DND-41 (cell line): ENCODE measurements around the gene FBXW11.
A peak's percentile ranks its signal among the peaks of the same experiment; 100 is the strongest.

Experiments used
- ATAC-seq: fragments of 200-7000 bp; cut with Tn5 transposase; 3 replicates; pipeline ENCODE4 v1.9.1; 2021; ENCODE audit warnings: low read depth; ENCODE audit not compliant: insufficient read depth
- DNase-seq: peaks from one replicate; pipeline ENCODE4 v3.0.0-alpha.2; 2020
- H2AFZ ChIP-seq: 2 replicates; pipeline ENCODE4 v1.6.0; 2012; ENCODE audit warnings: low read depth, low read length
- H3K27ac ChIP-seq: 2 replicates; pipeline ENCODE4 v1.5.1; 2012; ENCODE audit warnings: low read length, inconsistent platforms
- H3K27me3 ChIP-seq: fragments of 200-600 bp; sonication (generic); 2 replicates; pipeline ENCODE4 v1.6.0; 2012; ENCODE audit warnings: low read length, mild to moderate bottlenecking, inconsistent platforms; ENCODE audit not compliant: insufficient read depth, poor library complexity
- H3K36me3 ChIP-seq: 2 replicates; pipeline ENCODE4 v1.5.1; 2012; ENCODE audit warnings: low read length, inconsistent platforms; ENCODE audit not compliant: insufficient read depth
- H3K4me1 ChIP-seq: 2 replicates; pipeline ENCODE4 v1.5.1; 2012; ENCODE audit warnings: mild to moderate bottlenecking, low read length; ENCODE audit not compliant: insufficient read depth
- H3K4me2 ChIP-seq: 2 replicates; pipeline ENCODE4 v1.6.0; 2012; ENCODE audit warnings: mild to moderate bottlenecking, moderate library complexity, low read length, inconsistent platforms; ENCODE audit not compliant: insufficient read depth
- H3K4me3 ChIP-seq, 2 experiments: fragments of 200-600 bp in 1 of 2; shearing (Covaris generic) in 1 of 2; 2 replicates each; pipeline ENCODE4 v1.5.1; 2012 to 2016; ENCODE audit warnings: inconsistent platforms in 2 of 2, low read length in 2 of 2, mild to moderate bottlenecking in 2 of 2, low read depth in 1 of 2, moderate library complexity in 1 of 2
- H3K79me2 ChIP-seq: 2 replicates; pipeline ENCODE4 v1.6.0; 2012; ENCODE audit warnings: low read length, inconsistent platforms; ENCODE audit not compliant: insufficient read depth
- H3K9ac ChIP-seq: 2 replicates; pipeline ENCODE4 v1.6.0; 2012; ENCODE audit warnings: low read depth, mild to moderate bottlenecking, inconsistent platforms, low read length, moderate library complexity
- H3K9me3 ChIP-seq: 2 replicates; pipeline ENCODE4 v1.5.1; 2012; ENCODE audit warnings: low read length, moderate library complexity, mild to moderate bottlenecking, inconsistent platforms; ENCODE audit not compliant: insufficient read depth, severe bottlenecking
- H4K20me1 ChIP-seq: 2 replicates; pipeline ENCODE4 v1.6.0; 2012; ENCODE audit warnings: low read length; ENCODE audit not compliant: insufficient read depth
- EZH2 ChIP-seq: IDR thresholded peaks from 3 replicates; pipeline ENCODE4 v1.6.1; 2012; ENCODE audit warnings: borderline replicate concordance, low read depth, mild to moderate bottlenecking, moderate library complexity, low read length, inconsistent platforms; ENCODE audit not compliant: severe bottlenecking
- TF ChIP-seq, protein P1 (sequence below): IDR thresholded peaks from 2 replicates; pipeline ENCODE4 v1.5.1; 2012; ENCODE audit warnings: borderline replicate concordance, low read length, moderate library complexity, mild to moderate bottlenecking; ENCODE audit not compliant: poor library complexity, severe bottlenecking; ENCODE audit errors: extremely low read depth

FBXW11 gene

DNA sequence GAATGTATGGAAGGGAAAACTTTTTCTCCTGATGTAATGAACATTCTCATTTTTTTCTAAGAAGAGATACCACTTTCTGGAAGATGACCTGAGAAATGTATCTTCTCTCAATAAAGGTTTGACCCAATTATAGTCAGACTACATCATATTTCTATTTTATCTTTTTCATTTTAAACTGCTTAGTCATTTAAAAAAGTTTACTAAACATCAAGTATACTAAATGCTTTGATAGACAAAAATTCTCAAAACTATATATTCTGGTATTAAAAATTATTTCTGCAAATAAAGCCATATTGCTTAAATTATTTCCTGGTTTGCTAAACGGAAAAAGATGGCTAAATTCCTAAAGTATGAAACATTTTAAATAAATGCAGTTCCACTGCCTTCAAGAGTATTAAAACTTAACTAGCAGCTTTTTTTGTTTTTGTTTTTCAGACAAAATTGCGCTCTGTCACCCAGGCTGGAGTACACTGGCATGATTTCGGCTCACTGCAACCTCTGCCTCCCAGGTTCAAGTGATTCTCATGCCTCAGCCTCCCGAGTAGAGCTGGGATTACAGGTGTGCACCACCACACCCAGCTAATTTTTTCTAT is 37.1 kb downstream of the FBXW11 start:
- H2AFZ ChIP-seq, result no peak overlapping the region
- H3K27me3 ChIP-seq, result no peaks in the 10 kb centered on the region
- no peak overlapping the region for H3K9ac ChIP-seq
- peaks cover 94% of the 10 kb centered on the region for H3K79me2 ChIP-seq
- peaks cover 59% of the 10 kb centered on the region for H4K20me1 ChIP-seq
- H3K36me3 ChIP-seq, result no peaks in the 10 kb centered on the region
- DNase-seq, result no peak
- peaks cover 14% of the 10 kb centered on the region for H3K4me1 ChIP-seq
- H3K4me3 ChIP-seq, result no peak overlapping the region
- no peak for TF ChIP-seq EZH2
- TF ChIP-seq, protein P1, sequence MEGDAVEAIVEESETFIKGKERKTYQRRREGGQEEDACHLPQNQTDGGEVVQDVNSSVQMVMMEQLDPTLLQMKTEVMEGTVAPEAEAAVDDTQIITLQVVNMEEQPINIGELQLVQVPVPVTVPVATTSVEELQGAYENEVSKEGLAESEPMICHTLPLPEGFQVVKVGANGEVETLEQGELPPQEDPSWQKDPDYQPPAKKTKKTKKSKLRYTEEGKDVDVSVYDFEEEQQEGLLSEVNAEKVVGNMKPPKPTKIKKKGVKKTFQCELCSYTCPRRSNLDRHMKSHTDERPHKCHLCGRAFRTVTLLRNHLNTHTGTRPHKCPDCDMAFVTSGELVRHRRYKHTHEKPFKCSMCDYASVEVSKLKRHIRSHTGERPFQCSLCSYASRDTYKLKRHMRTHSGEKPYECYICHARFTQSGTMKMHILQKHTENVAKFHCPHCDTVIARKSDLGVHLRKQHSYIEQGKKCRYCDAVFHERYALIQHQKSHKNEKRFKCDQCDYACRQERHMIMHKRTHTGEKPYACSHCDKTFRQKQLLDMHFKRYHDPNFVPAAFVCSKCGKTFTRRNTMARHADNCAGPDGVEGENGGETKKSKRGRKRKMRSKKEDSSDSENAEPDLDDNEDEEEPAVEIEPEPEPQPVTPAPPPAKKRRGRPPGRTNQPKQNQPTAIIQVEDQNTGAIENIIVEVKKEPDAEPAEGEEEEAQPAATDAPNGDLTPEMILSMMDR, result no peak
- ATAC-seq, result no peak
- H3K27ac ChIP-seq, result no peak overlapping the region
- no peak overlapping the region for H3K4me2 ChIP-seq
- H3K9me3 ChIP-seq, result no peaks in the 10 kb centered on the region

DNA sequence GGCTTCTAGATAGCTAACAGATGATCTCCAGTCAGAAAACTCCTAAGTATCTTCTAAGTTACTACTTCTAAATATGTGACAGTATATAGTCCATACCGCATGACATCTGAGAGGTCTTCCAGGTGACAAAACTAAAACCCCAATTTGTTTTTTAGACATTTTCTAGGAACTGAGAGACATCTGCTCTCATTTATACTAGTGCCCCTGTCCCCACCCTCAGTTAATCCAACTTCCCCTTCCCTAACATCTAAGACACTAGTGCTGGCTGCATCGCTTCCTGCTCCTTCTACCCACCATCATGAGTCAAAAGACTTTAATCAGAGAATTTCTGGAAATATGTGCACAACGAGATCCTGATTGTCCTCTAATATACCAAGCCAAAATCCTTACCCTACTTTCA is 37.9 kb downstream of the FBXW11 start:
- Histone ChIP-seq H3K4me2 (no peak overlapping the region), H3K27me3 (no peaks in the 10 kb centered on the region), H3K9ac (no peak overlapping the region), H3K9me3 (no peaks in the 10 kb centered on the region), H3K79me2 (peaks cover 95% of the 10 kb centered on the region), H3K27ac (no peak overlapping the region), H3K4me1 (peaks cover 14% of the 10 kb centered on the region), H2AFZ (no peak overlapping the region), H3K36me3 (no peaks in the 10 kb centered on the region), H3K4me3 (no peak overlapping the region), H4K20me1 (peaks cover 63% of the 10 kb centered on the region)
- DNase-seq (peak; percentile 29), ATAC-seq (peak; percentile 73)
- TF ChIP-seq EZH2, result no peak

DNA sequence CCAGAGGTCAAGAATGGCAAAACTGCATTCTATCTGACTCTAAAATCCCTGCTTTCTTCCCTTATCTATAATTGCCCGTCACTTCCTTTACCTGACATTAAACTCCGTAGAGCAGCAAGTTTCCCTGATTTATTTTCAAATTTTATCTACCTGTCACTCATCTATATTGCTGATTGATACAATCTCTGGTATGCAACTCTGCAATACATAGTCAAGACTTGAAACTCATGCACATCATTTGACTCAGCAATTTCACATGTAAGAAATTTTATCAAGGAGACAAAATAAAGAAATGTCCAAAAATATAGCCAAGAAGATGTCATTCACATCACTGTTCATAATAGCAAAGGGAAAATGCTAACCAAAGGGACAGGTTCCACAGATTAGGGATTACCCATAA is 39.5 kb downstream of the FBXW11 start:
- no peak overlapping the region for H3K4me2 ChIP-seq
- H3K9me3 ChIP-seq, result no peaks in the 10 kb centered on the region
- H3K27ac ChIP-seq, result no peak overlapping the region
- H2AFZ ChIP-seq, result no peak overlapping the region
- peaks cover 96% of the 10 kb centered on the region for H3K79me2 ChIP-seq
- ATAC-seq (no peak), DNase-seq (no peak)
- peaks cover 14% of the 10 kb centered on the region for H3K4me1 ChIP-seq
- H3K4me3 ChIP-seq, result no peak overlapping the region
- H3K27me3 ChIP-seq, result no peaks in the 10 kb centered on the region
- no peaks in the 10 kb centered on the region for H3K36me3 ChIP-seq
- peaks cover 68% of the 10 kb centered on the region for H4K20me1 ChIP-seq
- no peak overlapping the region for H3K9ac ChIP-seq
- TF ChIP-seq, protein P1, result no peak
- no peak for TF ChIP-seq EZH2

DNA sequence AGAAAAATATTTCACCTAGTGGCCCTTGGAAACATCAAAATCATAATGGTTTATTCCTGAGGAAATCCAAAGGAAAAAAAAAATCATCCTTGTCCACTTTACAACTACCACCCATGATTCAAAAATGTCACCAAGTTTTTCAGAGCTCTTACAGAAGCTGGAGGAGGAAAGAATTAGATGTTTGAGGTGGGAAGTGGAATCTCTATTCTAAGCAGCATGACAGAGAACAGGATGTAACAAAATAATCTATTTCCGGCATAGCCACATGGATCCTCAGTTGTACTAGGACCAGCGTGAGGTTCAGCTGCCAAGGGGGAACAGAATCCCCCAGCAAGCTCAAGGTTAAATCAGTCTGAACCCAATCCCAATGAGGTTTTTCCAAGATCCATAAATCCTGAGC is 40.2 kb downstream of the FBXW11 start:
- H3K4me1 ChIP-seq, result peaks cover 14% of the 10 kb centered on the region
- no peaks in the 10 kb centered on the region for H3K36me3 ChIP-seq
- H3K4me3 ChIP-seq, result no peak overlapping the region
- no peak for TF ChIP-seq EZH2
- TF ChIP-seq, protein P1, result no peak
- peaks cover 95% of the 10 kb centered on the region for H3K79me2 ChIP-seq
- H2AFZ ChIP-seq, result no peak overlapping the region
- no peaks in the 10 kb centered on the region for H3K27me3 ChIP-seq
- no peak overlapping the region for H3K4me2 ChIP-seq
- DNase-seq (no peak), ATAC-seq (0 out of 3 replicates have a peak, but pooled peaks have one; percentile 32)
- H3K9ac ChIP-seq, result no peak overlapping the region
- no peaks in the 10 kb centered on the region for H3K9me3 ChIP-seq
- no peak overlapping the region for H3K27ac ChIP-seq
- H4K20me1 ChIP-seq, result peaks cover 63% of the 10 kb centered on the region
